PC-3 (cell line): ENCODE measurements around the gene SCYL1. TPM values are rescaled to one million over a fixed set of nuclear protein-coding genes. Genes with fewer than 3 reads are reported as not detected.

ENCODE experiments used
- ATAC-seq: fragments of 200-7000 bp; cut with Tn5 transposase; 2 replicates; pipeline ENCODE4 v1.9.1; 2020; ENCODE audit warnings: mild to moderate bottlenecking, moderate library complexity
- BruUV-seq: library from RNA; stranded (reverse); fragments of 400-500 nt; replicated peaks from 2 replicates; lab custom pipeline; 2021; lab: Mats Ljungman, UMichigan
- CTCF ChIA-PET: fragments of 300-600 bp; sonication (Branson Sonifier 250); formaldehyde crosslinking; loops from one replicate; lab custom pipeline; 2022; ENCODE audit warnings: antibody characterized with exemption; lab: Charles Lee
- POLR2A ChIA-PET: fragments of 300-600 bp; sonication (Branson Sonifier 250); formaldehyde crosslinking; loops from one replicate; lab custom pipeline; 2022; ENCODE audit warnings: antibody characterized with exemption; ENCODE audit not compliant: unreplicated experiment; lab: Charles Lee
- DNase-seq: peaks from one replicate; pipeline ENCODE4 v3.0.0-alpha.2; 2015
- H2AFZ ChIP-seq: fragments of 300-600 bp; sonication (generic); 2 replicates; pipeline ENCODE4 v1.6.0; 2016; ENCODE audit warnings: antibody characterized with exemption, low read length
- H3F3A ChIP-seq: fragments of 300-600 bp; sonication (generic); one replicate; pipeline ENCODE4 v1.6.0; 2017; ENCODE audit warnings: antibody characterized with exemption, low read length, control low read depth, mild to moderate bottlenecking; ENCODE audit not compliant: unreplicated experiment
- H3K27ac ChIP-seq: fragments of 300-600 bp; sonication (generic); 2 replicates; pipeline ENCODE4 v1.5.1; 2016; ENCODE audit warnings: mild to moderate bottlenecking, low read length
- H3K27me3 ChIP-seq: fragments of 300-600 bp; sonication (generic); 2 replicates; pipeline ENCODE4 v1.6.1; 2016; ENCODE audit warnings: low read length, mixed read lengths
- H3K36me3 ChIP-seq: fragments of 300-600 bp; sonication (generic); 2 replicates; pipeline ENCODE4 v1.6.1; 2016; ENCODE audit warnings: low read depth, mixed run types, low read length, mixed read lengths
- H3K4me1 ChIP-seq: fragments of 300-600 bp; sonication (generic); 2 replicates; pipeline ENCODE4 v1.5.1; 2016; ENCODE audit warnings: low read length; ENCODE audit not compliant: insufficient read depth
- H3K4me2 ChIP-seq: fragments of 300-600 bp; sonication (generic); 2 replicates; pipeline ENCODE4 v1.6.0; 2016; ENCODE audit warnings: low read length
- H3K4me3 ChIP-seq: fragments of 300-600 bp; sonication (generic); 2 replicates; pipeline ENCODE4 v1.5.1; 2016; ENCODE audit warnings: mild to moderate bottlenecking, low read length, mixed read lengths
- H3K79me2 ChIP-seq: fragments of 300-600 bp; sonication (generic); 2 replicates; pipeline ENCODE4 v1.6.1; 2017; ENCODE audit warnings: low read length, mixed read lengths
- H3K9ac ChIP-seq: fragments of 300-600 bp; sonication (generic); 2 replicates; pipeline ENCODE4 v1.6.0; 2016; ENCODE audit warnings: mild to moderate bottlenecking, low read length
- H3K9me2 ChIP-seq: fragments of 300-600 bp; sonication (generic); replicated peaks from 2 replicates; pipeline ENCODE4 v1.6.1; 2016; ENCODE audit warnings: mixed run types, low read length, mixed read lengths
- H3K9me3 ChIP-seq: fragments of 300-600 bp; sonication (generic); 2 replicates; pipeline ENCODE4 v1.6.1; 2016; ENCODE audit warnings: low read length, mixed read lengths
- H4K20me1 ChIP-seq: fragments of 300-600 bp; sonication (generic); 2 replicates; pipeline ENCODE4 v1.6.1; 2016; ENCODE audit warnings: low read length, mixed read lengths
- EZH2 ChIP-seq: fragments of 300-600 bp; sonication (generic); IDR thresholded peaks from one replicate; pipeline ENCODE4 v1.6.1; 2017; ENCODE audit warnings: antibody characterized with exemption, mild to moderate bottlenecking, low read length; ENCODE audit not compliant: unreplicated experiment
- EZH2phosphoT487 ChIP-seq: fragments of 300-600 bp; sonication (generic); IDR thresholded peaks from 2 replicates; pipeline ENCODE4 v1.6.1; 2018; ENCODE audit warnings: mild to moderate bottlenecking, antibody characterized with exemption, low read length, borderline replicate concordance
- intact Hi-C: fragments of 100-400 bp; cut with micrococcal nuclease; formaldehyde crosslinking; loops from 2 replicates; pipeline ENCODE4 v1.9.0; 2023
- total RNA-seq: library from RNA; depleted of rRNA; stranded (reverse); fragments of >200 nt; gene quantifications from 2 replicates; pipeline ENCODE4 v1.2.3, GENCODE V29; 2014
- TF ChIP-seq, protein P1 (sequence below): fragments of 300-600 bp; sonication (generic); conservative IDR thresholded peaks from 2 replicates; pipeline ENCODE4 v1.5.1; 2017; ENCODE audit warnings: antibody characterized with exemption, low read depth, mild to moderate bottlenecking, low read length

Gene SCYL1
- total RNA-seq, 1 experiment from 2014 or later = 201 TPM

DNA sequence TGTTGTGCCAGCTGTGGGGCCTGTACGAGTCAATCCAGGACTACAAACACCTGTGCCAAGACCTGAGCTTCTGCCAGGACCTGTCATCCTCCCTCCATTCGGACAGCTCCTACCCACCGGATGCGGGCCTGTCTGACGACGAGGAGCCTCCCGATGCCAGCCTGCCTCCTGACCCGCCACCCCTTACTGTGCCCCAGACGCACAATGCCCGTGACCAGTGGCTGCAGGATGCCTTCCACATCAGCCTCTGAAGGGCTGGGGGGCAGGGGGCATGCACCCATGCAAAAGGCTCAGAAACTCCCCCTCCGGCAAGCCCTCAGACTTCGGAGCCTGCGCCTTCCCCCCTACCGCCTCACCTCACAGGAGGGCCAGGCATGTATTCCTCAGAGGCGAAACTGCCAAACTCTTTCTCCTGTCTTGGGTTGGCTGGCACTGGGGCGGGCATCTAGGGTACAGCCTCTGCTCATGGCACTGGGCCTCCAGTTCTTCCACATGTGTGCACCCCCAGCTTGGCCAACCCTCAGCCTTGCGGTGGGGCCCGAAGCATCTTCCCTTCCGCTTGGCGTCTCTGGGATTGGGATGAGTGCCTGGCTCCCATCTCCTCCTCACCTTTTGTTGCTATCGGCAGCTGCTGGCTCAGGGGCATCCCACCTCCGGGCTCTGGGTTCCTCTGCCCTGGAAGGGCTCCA lies 48.7 kb downstream of the SCYL1 start:
- no peaks in the 10 kb centered on the region for H3K36me3 ChIP-seq
- no peak for ATAC-seq
- TSS peak; percentile 7 for BruUV-seq
- CTCF ChIA-PET = interaction anchor here (0.5 to 1.7 kb wide), 4 partner anchors 14 to 41 kb away, joined by 3 to 24 read pairs (median 4); partner anchors contain the start of gene PCNX3
- peak overlapping the region; percentile 97 for H3K4me3 ChIP-seq
- POLR2A ChIA-PET = no interaction called here
- intact Hi-C loops = no loop called here
- no peak overlapping the region for H3K9ac ChIP-seq
- no peaks in the 10 kb centered on the region for H3K9me2 ChIP-seq
- H3K4me2 ChIP-seq = peak overlapping the region; percentile 93
- no peak overlapping the region for H3K27ac ChIP-seq
- TF ChIP-seq EZH2 = no peak
- TF ChIP-seq EZH2phosphoT487 = no peak
- TF ChIP-seq, protein P1, sequence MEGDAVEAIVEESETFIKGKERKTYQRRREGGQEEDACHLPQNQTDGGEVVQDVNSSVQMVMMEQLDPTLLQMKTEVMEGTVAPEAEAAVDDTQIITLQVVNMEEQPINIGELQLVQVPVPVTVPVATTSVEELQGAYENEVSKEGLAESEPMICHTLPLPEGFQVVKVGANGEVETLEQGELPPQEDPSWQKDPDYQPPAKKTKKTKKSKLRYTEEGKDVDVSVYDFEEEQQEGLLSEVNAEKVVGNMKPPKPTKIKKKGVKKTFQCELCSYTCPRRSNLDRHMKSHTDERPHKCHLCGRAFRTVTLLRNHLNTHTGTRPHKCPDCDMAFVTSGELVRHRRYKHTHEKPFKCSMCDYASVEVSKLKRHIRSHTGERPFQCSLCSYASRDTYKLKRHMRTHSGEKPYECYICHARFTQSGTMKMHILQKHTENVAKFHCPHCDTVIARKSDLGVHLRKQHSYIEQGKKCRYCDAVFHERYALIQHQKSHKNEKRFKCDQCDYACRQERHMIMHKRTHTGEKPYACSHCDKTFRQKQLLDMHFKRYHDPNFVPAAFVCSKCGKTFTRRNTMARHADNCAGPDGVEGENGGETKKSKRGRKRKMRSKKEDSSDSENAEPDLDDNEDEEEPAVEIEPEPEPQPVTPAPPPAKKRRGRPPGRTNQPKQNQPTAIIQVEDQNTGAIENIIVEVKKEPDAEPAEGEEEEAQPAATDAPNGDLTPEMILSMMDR = no peak
- peaks cover 5% of the 10 kb centered on the region for H4K20me1 ChIP-seq
- peaks cover 57% of the 10 kb centered on the region for H3K79me2 ChIP-seq
- peaks cover 4% of the 10 kb centered on the region for H3F3A ChIP-seq
- no peak overlapping the region for H2AFZ ChIP-seq
- peaks cover 65% of the 10 kb centered on the region for H3K4me1 ChIP-seq
- H3K9me3 ChIP-seq = no peaks in the 10 kb centered on the region
- peak; percentile 44 for DNase-seq
- no peaks in the 10 kb centered on the region for H3K27me3 ChIP-seq

DNA sequence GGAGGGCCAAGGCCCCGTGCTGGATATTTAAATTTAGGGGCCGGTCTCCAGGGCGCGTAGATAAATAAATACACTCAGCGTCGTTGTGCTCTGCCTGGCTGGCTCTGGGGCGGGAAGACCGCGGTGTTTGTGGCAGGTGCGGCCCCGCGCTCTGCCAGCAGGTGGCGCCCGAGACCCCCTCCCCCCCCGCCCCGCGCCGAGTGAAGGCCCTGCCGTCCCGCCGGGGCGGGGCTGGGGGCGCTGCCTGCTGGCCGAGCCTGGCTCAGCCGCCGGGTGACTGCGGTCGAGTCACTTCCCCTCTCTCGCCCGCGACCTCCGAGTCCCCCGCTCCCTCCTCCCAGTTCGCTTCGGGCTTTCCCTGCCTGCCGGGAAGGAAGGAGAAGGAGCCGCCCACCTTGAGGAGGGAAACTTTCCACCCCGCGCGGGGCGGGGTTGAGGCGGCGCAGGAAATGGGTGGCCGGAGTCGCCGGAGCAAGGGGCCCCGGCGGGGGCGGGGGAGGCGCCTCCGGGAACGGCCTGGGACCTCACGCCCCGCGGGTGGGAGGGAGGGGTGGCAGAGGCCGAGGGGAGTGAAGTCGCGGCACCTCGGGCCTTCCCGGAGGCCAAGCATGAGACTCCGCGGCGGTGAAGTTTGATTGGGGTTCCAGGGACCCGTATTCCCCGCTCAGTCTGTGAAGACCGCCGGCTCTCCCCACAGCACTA lies 49.4 kb downstream of the SCYL1 start:
- no peaks in the 10 kb centered on the region for H3K9me2 ChIP-seq
- H3F3A ChIP-seq = peaks cover 4% of the 10 kb centered on the region
- H3K9ac ChIP-seq = peak overlapping the region; percentile 20; the same call in 1 of the 2 replicates
- peaks cover 51% of the 10 kb centered on the region for H3K79me2 ChIP-seq
- BruUV-seq = no TSS peak
- no peaks in the 10 kb centered on the region for H3K27me3 ChIP-seq
- H3K27ac ChIP-seq = peak overlapping the region; percentile 40
- peaks cover 58% of the 10 kb centered on the region for H3K4me1 ChIP-seq
- H3K9me3 ChIP-seq = no peaks in the 10 kb centered on the region
- peak; percentile 98 for DNase-seq
- no peak overlapping the region for H2AFZ ChIP-seq
- TF ChIP-seq, protein P1 = peak; percentile 84
- TF ChIP-seq EZH2 (no peak), EZH2phosphoT487 (no peak)
- intact Hi-C loops = no loop called here
- POLR2A ChIA-PET = no interaction called here
- H3K4me2 ChIP-seq = peak overlapping the region; percentile 93
- peaks cover 5% of the 10 kb centered on the region for H4K20me1 ChIP-seq
- H3K4me3 ChIP-seq = peak overlapping the region; percentile 97
- ATAC-seq = peak; percentile 34
- CTCF ChIA-PET = interaction anchor here (0.5 kb wide), 1 partner anchor 19 kb away, joined by 3 read pairs; no protein-coding TSS in a partner anchor
- no peaks in the 10 kb centered on the region for H3K36me3 ChIP-seq
